ENCODE measurements around the gene LRRTM4. TPM values are rescaled to one million over a fixed set of nuclear protein-coding genes. Genes with fewer than 3 reads are reported as not detected.

LRRTM4 gene
- not detected in 2 replicates for total RNA-seq

GRCh38 chr2:77521931-77522470 lies at the start of gene LRRTM4:
Gene LRRTM4 (minus strand): TSS chr2:77522376.

All from regular cardiac myocyte (primary cell).